ENCODE data around the gene SLC9A2.

Gene SLC9A2

GRCh38 chr2:102636283-102636907 is 17.0 kb downstream of the SLC9A2 start:
- TF ChIP-seq CTCF (IDR thresholded peaks at IDR 0.05; ENCODE audit: low read depth, low read length): no peak
- Histone ChIP-seq H3K9me3 (ENCODE audit: severe bottlenecking) (no peaks in the 10 kb centered on the region), H3K36me3 (no peaks in the 10 kb centered on the region), H3K4me3 (ENCODE audit: low read depth, low read length) (no peak overlapping the region), H3K27ac (no peak overlapping the region), H3K27me3 (ENCODE audit: insufficient read depth, low read depth, severe bottlenecking) (peaks cover 64% of the 10 kb centered on the region)
- no peak for DNase-seq

GRCh38 chr2:102637358-102637757 is 18.0 kb downstream of the SLC9A2 start:
- peaks cover 61% of the 10 kb centered on the region for H3K27me3 ChIP-seq (ENCODE audit: insufficient read depth, low read depth, severe bottlenecking)
- no peak for TF ChIP-seq CTCF (IDR thresholded peaks at IDR 0.05; ENCODE audit: low read depth, low read length)
- H3K4me3 ChIP-seq (ENCODE audit: low read depth, low read length): no peak overlapping the region
- H3K36me3 ChIP-seq: no peaks in the 10 kb centered on the region
- no peak for DNase-seq
- no peaks in the 10 kb centered on the region for H3K9me3 ChIP-seq (ENCODE audit: severe bottlenecking)
- no peak overlapping the region for H3K27ac ChIP-seq

- H3K9me3 ChIP-seq (ENCODE audit: severe bottlenecking): no peaks in the 10 kb centered on the region
- peaks cover 60% of the 10 kb centered on the region for H3K27me3 ChIP-seq (ENCODE audit: insufficient read depth, low read depth, severe bottlenecking)
- no peak overlapping the region for H3K27ac ChIP-seq
- H3K4me3 ChIP-seq (ENCODE audit: low read depth, low read length): no peak overlapping the region
- no peaks in the 10 kb centered on the region for H3K36me3 ChIP-seq
- no peak for TF ChIP-seq CTCF (IDR thresholded peaks at IDR 0.05; ENCODE audit: low read depth, low read length)
- no peak for DNase-seq
Measured at GRCh38 chr2:102639429-102639828, 20.1 kb downstream of the SLC9A2 start.

DNA sequence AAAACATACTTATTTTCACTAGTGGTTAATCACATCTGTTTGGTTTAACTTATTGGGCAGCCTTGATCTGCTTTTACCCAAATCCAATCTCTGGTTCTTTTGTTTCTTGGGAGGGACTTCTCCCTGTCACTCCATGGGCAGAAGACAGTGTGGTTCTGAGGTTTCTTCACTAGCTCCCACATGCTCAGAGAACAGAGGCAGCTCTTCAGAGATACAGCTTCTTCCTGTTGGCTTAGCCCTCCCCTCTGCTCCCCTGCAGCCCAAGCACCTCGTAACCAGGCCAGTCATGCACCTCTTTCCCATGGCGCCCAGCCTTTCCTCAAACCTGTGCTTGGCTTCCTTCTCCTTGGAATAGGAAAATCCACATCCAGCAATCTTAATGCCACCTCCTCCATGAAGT is 32.8 kb downstream of the SLC9A2 start:
- H3K27ac ChIP-seq: no peak overlapping the region
- no peak for TF ChIP-seq CTCF (IDR thresholded peaks at IDR 0.05; ENCODE audit: low read depth, low read length)
- no peak for DNase-seq
- no peaks in the 10 kb centered on the region for H3K9me3 ChIP-seq (ENCODE audit: severe bottlenecking)
- peaks cover 49% of the 10 kb centered on the region for H3K27me3 ChIP-seq (ENCODE audit: insufficient read depth, low read depth, severe bottlenecking)
- H3K36me3 ChIP-seq: no peaks in the 10 kb centered on the region
- H3K4me3 ChIP-seq (ENCODE audit: low read depth, low read length): no peak overlapping the region

DNA sequence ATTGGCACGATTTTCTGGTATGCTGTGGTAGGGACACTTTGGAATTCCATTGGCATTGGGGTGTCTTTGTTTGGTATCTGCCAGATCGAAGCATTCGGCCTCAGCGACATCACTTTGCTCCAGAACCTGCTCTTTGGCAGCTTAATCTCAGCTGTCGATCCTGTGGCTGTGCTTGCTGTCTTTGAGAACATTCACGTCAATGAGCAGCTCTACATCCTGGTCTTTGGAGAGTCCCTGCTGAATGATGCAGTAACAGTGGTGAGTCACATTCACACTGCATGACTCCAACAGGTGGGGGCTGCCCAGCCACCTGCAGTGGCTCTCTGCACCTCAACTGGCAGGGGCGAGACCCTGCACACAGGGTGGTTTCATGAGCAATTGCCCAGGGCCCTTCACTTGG is 38.4 kb downstream of the SLC9A2 start:
- Histone ChIP-seq H3K4me3 (ENCODE audit: low read depth, low read length) (no peak overlapping the region), H3K36me3 (no peaks in the 10 kb centered on the region), H3K9me3 (ENCODE audit: severe bottlenecking) (no peaks in the 10 kb centered on the region), H3K27ac (no peak overlapping the region), H3K27me3 (ENCODE audit: insufficient read depth, low read depth, severe bottlenecking) (peaks cover 79% of the 10 kb centered on the region)
- TF ChIP-seq CTCF (IDR thresholded peaks at IDR 0.05; ENCODE audit: low read depth, low read length): no peak
- no peak for DNase-seq

- no peak for TF ChIP-seq CTCF (IDR thresholded peaks at IDR 0.05; ENCODE audit: low read depth, low read length)
- no peak overlapping the region for H3K27ac ChIP-seq
- no peaks in the 10 kb centered on the region for H3K36me3 ChIP-seq
Measured at GRCh38 chr2:102660070-102660469, 40.7 kb downstream of the SLC9A2 start.

More at GRCh38 chr2:102660070-102660469, 40.7 kb downstream of the SLC9A2 start:
- Histone ChIP-seq H3K9me3 (ENCODE audit: severe bottlenecking) (no peaks in the 10 kb centered on the region), H3K4me3 (ENCODE audit: low read depth, low read length) (no peak overlapping the region), H3K27me3 (ENCODE audit: insufficient read depth, low read depth, severe bottlenecking) (peaks cover 86% of the 10 kb centered on the region)
- no peak for DNase-seq

Data from WERI-Rb-1 (cell line).